IMR-90 (cell line): ENCODE measurements around the gene PTGES. TPM values are rescaled to one million over a fixed set of nuclear protein-coding genes. Genes with fewer than 3 reads are reported as not detected.

Experiments used
- ATAC-seq: fragments of 200-7000 bp; cut with Tn5 transposase; 2 replicates; pipeline ENCODE4 v1.9.1; 2020; ENCODE audit warnings: low read depth, mild to moderate bottlenecking, moderate library complexity
- BruUV-seq: library from RNA; stranded (reverse); fragments of 400-500 nt; replicated peaks from 2 replicates; lab custom pipeline; 2021; lab: Mats Ljungman, UMichigan
- CTCF ChIA-PET: fragments of 300-600 bp; formaldehyde crosslinking; extraction: SDS; loops from one replicate; lab custom pipeline; 2021; ENCODE audit warnings: antibody characterized with exemption; lab: Yijun Ruan, JAX
- POLR2A ChIA-PET: fragments of 300-600 bp; sonication (Branson Sonifier 250); formaldehyde crosslinking; loops from one replicate; lab custom pipeline; 2022; ENCODE audit warnings: antibody characterized with exemption; ENCODE audit not compliant: unreplicated experiment; lab: Charles Lee
- DNase-seq: peaks from one replicate; pipeline ENCODE4 v3.0.0; 2013
- H2AFZ ChIP-seq: replicated peaks from 2 replicates; pipeline ENCODE3; 2013; ENCODE audit warnings: low read length, mild to moderate bottlenecking; ENCODE audit not compliant: poor library complexity
- H2AK5ac ChIP-seq: 2 replicates; pipeline ENCODE4 v1.6.1; 2013; ENCODE audit warnings: low read depth, low read length, inconsistent platforms
- H2AK9ac ChIP-seq: replicated peaks from 2 replicates; pipeline ENCODE3; 2013; ENCODE audit warnings: mild to moderate bottlenecking, low read depth, low read length, moderate library complexity; ENCODE audit not compliant: poor library complexity
- H2BK120ac ChIP-seq: 2 replicates; pipeline ENCODE4 v1.6.1; 2013; ENCODE audit warnings: low read depth, low read length, inconsistent platforms
- H2BK15ac ChIP-seq: 3 replicates; pipeline ENCODE4 v1.6.1; 2013; ENCODE audit warnings: low read depth, low read length, inconsistent platforms
- H2BK20ac ChIP-seq: 2 replicates; pipeline ENCODE4 v1.6.1; 2013; ENCODE audit warnings: low read depth, mild to moderate bottlenecking, inconsistent platforms, low read length, moderate library complexity
- H2BK5ac ChIP-seq: 2 replicates; pipeline ENCODE4 v1.6.1; 2013; ENCODE audit warnings: mild to moderate bottlenecking, low read depth, low read length, inconsistent platforms; ENCODE audit not compliant: poor library complexity, severe bottlenecking
- H3K14ac ChIP-seq: replicated peaks from 2 replicates; pipeline ENCODE4 v1.6.1; 2013; ENCODE audit warnings: low read depth, low read length, inconsistent platforms
- H3K18ac ChIP-seq: 2 replicates; pipeline ENCODE4 v1.6.1; 2013; ENCODE audit warnings: low read depth, low read length, control low read depth
- H3K23ac ChIP-seq: 2 replicates; pipeline ENCODE4 v1.6.1; 2013; ENCODE audit warnings: low read depth, low read length, inconsistent platforms
- H3K27ac ChIP-seq: 2 replicates; pipeline ENCODE4 v1.5.1; 2013; ENCODE audit warnings: mild to moderate bottlenecking, control low read depth, low read length; ENCODE audit not compliant: insufficient read depth
- H3K27me3 ChIP-seq: 2 replicates; pipeline ENCODE4 v1.6.1; 2013; ENCODE audit warnings: low read length; ENCODE audit not compliant: control insufficient read depth, insufficient read depth
- H3K36me3 ChIP-seq: 2 replicates; pipeline ENCODE4 v1.6.1; 2013; ENCODE audit warnings: low read length, mixed read lengths; ENCODE audit not compliant: control insufficient read depth, insufficient read depth
- H3K4ac ChIP-seq: 2 replicates; pipeline ENCODE4 v1.6.1; 2013; ENCODE audit warnings: low read depth, low read length, inconsistent platforms
- H3K4me1 ChIP-seq: 2 replicates; pipeline ENCODE4 v1.6.1; 2013; ENCODE audit warnings: low read length, mixed read lengths; ENCODE audit not compliant: control insufficient read depth, insufficient read depth
- H3K4me2 ChIP-seq: 2 replicates; pipeline ENCODE4 v1.6.1; 2013; ENCODE audit warnings: low read depth, mild to moderate bottlenecking, control low read depth, low read length, moderate library complexity
- H3K4me3 ChIP-seq: 2 replicates; pipeline ENCODE4 v1.5.1; 2013; ENCODE audit warnings: low read depth, mild to moderate bottlenecking, control low read depth, low read length, moderate library complexity; ENCODE audit not compliant: insufficient read depth
- H3K56ac ChIP-seq: 2 replicates; pipeline ENCODE4 v1.6.1; 2013; ENCODE audit warnings: low read length, inconsistent platforms; ENCODE audit not compliant: insufficient read depth; ENCODE audit errors: extremely low read depth
- H3K79me1 ChIP-seq, 2 experiments: 2 replicates each; pipeline ENCODE4 v1.6.1; 2013; ENCODE audit warnings: low read length in 2 of 2, inconsistent platforms in 1 of 2, low read depth in 1 of 2
- H3K9ac ChIP-seq: 2 replicates; pipeline ENCODE4 v1.6.1; 2013; ENCODE audit warnings: low read depth, low read length, control low read depth
- H3K9me1 ChIP-seq: 2 replicates; pipeline ENCODE4 v1.6.1; 2013; ENCODE audit warnings: low read length, inconsistent platforms; ENCODE audit not compliant: insufficient read depth
- H3K9me3 ChIP-seq: 2 replicates; pipeline ENCODE4 v1.6.1; 2013; ENCODE audit warnings: low read length; ENCODE audit not compliant: control insufficient read depth, insufficient read depth
- H4K20me1 ChIP-seq: 2 replicates; pipeline ENCODE4 v1.6.1; 2013; ENCODE audit warnings: low read length, inconsistent platforms; ENCODE audit not compliant: insufficient read depth
- H4K5ac ChIP-seq: 2 replicates; pipeline ENCODE4 v1.6.1; 2013; ENCODE audit warnings: mild to moderate bottlenecking, low read depth, low read length, control low read depth
- H4K8ac ChIP-seq, 2 experiments: 2 replicates each; pipeline ENCODE4 v1.6.1; 2013; ENCODE audit warnings: low read depth in 2 of 2, low read length in 2 of 2, control low read depth in 1 of 2, inconsistent platforms in 1 of 2
- H4K91ac ChIP-seq: 2 replicates; pipeline ENCODE4 v1.6.1; 2013; ENCODE audit warnings: low read depth, low read length, inconsistent platforms; ENCODE audit not compliant: insufficient read depth
- BHLHE40 ChIP-seq: fragments of 150-350 bp; IDR thresholded peaks from 2 replicates; pipeline ENCODE4 v1.6.1; 2016; ENCODE audit warnings: mild to moderate bottlenecking, low read depth, low read length
- CHD1 ChIP-seq: IDR thresholded peaks from 2 replicates; pipeline ENCODE4 v1.6.1; 2012; ENCODE audit warnings: low read depth, low read length, improper control_type of control experiment
- FOS ChIP-seq: fragments of 150-350 bp; IDR thresholded peaks from 2 replicates; pipeline ENCODE4 v1.6.1; 2016; ENCODE audit warnings: low read depth, low read length
- MAZ ChIP-seq: IDR thresholded peaks from 2 replicates; pipeline ENCODE4 v1.6.1; 2012; ENCODE audit warnings: low read depth, mild to moderate bottlenecking, low read length, improper control_type of control experiment, moderate library complexity, borderline replicate concordance
- MXI1 ChIP-seq: IDR thresholded peaks from 2 replicates; pipeline ENCODE4 v1.6.1; 2012; ENCODE audit warnings: low read depth, mild to moderate bottlenecking, low read length, moderate library complexity, borderline replicate concordance
- NFE2L2 ChIP-seq: fragments of 150-350 bp; IDR thresholded peaks from 2 replicates; pipeline ENCODE4 v1.6.1; 2016; ENCODE audit warnings: low read depth, mild to moderate bottlenecking, low read length
- POLR2A ChIP-seq: IDR thresholded peaks from 2 replicates; pipeline ENCODE4 v1.6.1; 2012; ENCODE audit warnings: mild to moderate bottlenecking, low read depth, low read length
- RAD21 ChIP-seq: IDR thresholded peaks from 2 replicates; pipeline ENCODE4 v1.6.1; 2012; ENCODE audit warnings: low read length, improper control_type of control experiment
- RCOR1 ChIP-seq: IDR thresholded peaks from 2 replicates; pipeline ENCODE4 v1.6.1; 2012; ENCODE audit warnings: mild to moderate bottlenecking, low read length, improper control_type of control experiment; ENCODE audit not compliant: insufficient replicate concordance
- WGBS, 2 experiments: methylation state at CpG; one replicate each; pipeline versions ENCODE4 v1.1.5 to v1.1.7; 2013; ENCODE audit warnings: missing lambda C conversion rate in 2 of 2; ENCODE audit not compliant: insufficient read length in 1 of 2; ENCODE audit errors: extremely low coverage in 2 of 2; 5-methylcytosine and 5-hydroxymethylcytosine counted together
- dilution Hi-C: fragments of 300-500 bp; cut with HindIII; formaldehyde crosslinking; loops from one replicate; pipeline ENCODE4 v1.14.3; 2018; ENCODE audit warnings: low sequenced_read_pairs; ENCODE audit not compliant: unreplicated experiment
- in situ Hi-C: fragments of 300-500 bp; cut with MboI; formaldehyde crosslinking; loops from 3 replicates; pipeline ENCODE4 v1.14.3; 2019; ENCODE audit warnings: low sequenced_read_pairs, inconsistent platforms, mixed read lengths
- intact Hi-C: fragments of 100-400 bp; cut with micrococcal nuclease; formaldehyde crosslinking; loops from 2 replicates; pipeline ENCODE4 v1.10.0; 2022
- polyA plus RNA-seq, 3 experiments: library from polyadenylated mRNA; depleted of rRNA; stranded (reverse); fragments of >200 nt; gene quantifications; 2 replicates each; pipeline ENCODE4 v1.2.3, GENCODE V29; 2012; ENCODE audit warnings: low replicate concordance in 1 of 3
- total RNA-seq: library from RNA; depleted of rRNA; stranded (reverse); fragments of >200 nt; gene quantifications from 2 replicates; pipeline ENCODE4 v1.2.3, GENCODE V29; 2012
- TF ChIP-seq, protein P1 (sequence below): conservative IDR thresholded peaks from 2 replicates; pipeline ENCODE4 v1.5.1; 2012; ENCODE audit warnings: mild to moderate bottlenecking, low read depth, low read length, improper control_type of control experiment
- TF ChIP-seq, protein P2 (sequence below): fragments of 150-350 bp; IDR thresholded peaks from 2 replicates; pipeline ENCODE4 v1.6.1; 2017; ENCODE audit warnings: mild to moderate bottlenecking, antibody characterized with exemption, low read length, low read depth

PTGES gene
- total and polyA plus RNA-seq, 2 of the 4 experiments (the other 2 are of a cell fraction): 3.2 to 6.3 TPM

DNA sequence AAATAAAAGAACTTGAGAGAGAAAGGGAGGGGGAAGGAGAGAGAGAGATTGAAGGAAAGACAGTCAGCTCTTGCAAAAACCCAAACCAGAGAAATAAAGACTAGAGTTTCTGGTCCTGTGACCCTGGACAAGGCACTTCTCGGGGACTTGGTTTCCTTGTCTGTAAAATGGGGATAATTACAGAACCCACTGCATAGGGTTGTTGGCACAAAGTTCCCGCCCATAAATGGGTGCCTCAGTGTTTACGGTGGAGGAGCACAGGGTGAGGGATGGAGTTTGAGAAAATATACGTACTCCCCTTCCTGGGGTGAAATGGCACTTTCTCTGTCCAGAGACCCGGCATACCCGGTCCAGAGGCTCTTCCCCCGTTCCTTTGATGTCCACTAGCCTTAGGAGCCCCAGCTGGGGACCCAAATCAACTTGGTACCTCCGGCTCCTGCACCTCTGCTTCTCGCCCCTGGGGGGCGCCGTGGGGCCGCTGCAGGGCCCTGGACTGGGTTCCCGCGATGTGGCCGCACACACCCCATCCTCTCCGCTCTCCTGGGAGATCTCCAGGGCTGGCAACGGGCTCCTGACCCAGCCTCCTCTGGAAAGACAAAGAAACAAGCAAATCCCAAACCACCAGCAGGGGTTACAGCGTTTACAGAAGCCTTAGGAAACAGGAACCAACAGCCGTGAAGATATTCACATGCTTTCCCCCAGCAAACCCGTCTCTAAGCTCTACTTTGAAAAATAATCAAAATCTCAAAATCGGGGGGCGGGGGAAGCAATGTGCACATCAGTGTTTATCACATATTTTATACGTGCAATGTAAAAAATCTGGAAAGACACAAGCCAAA, 26.3 kb downstream of the PTGES start (continued):
- no peak for TF ChIP-seq NFE2L2
- no peak for TF ChIP-seq CHD1
- TF ChIP-seq RCOR1: no peak
- peak; percentile 77 for TF ChIP-seq RAD21

DNA sequence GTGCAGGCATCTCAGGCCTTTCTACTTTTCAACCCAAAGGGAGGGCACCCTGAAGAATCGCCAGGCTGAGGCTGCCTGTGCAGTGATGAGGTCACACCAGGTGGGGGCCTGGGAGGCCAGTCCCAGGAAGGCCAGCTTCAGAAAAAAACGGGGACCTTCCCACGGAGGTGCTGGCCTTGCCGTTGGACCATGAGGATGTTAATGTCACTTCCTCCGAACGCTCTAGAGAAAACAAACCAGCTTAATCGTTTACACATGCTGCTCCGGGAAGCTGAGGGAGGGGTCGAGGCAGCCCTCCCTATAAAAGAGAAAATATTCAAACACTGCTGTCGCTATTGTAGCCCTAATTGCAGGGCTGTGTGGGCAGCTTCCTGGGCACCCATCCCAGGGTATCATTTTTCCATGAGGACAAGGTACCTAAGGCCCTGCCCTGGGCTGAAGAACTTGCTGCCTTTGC, 27.0 kb downstream of the PTGES start:
- Histone ChIP-seq H2BK5ac (peak overlapping the region; percentile 21), H4K5ac (no peak overlapping the region; the same call in 1 of the 2 replicates), H3K4me3 (no peak overlapping the region), H2AK9ac (no peak overlapping the region), H2AFZ (peak overlapping the region; percentile 16), H3K56ac (no peak overlapping the region), H3K9ac (no peak overlapping the region; the same call in 1 of the 2 replicates), H3K14ac (peak overlapping the region; percentile 54; the same call in 1 of the 2 replicates), H3K27ac (peak overlapping the region; percentile 62), H3K79me1 (peaks cover 0 to 2% of the 10 kb centered on the region in 2 experiments; a peak in 2 of 4 replicates), H3K9me3 (no peaks in the 10 kb centered on the region), H3K9me1 (peaks cover 13% of the 10 kb centered on the region), H3K4ac (peak overlapping the region; percentile 82), H4K20me1 (no peaks in the 10 kb centered on the region; the same call in 1 of the 2 replicates), H3K27me3 (no peaks in the 10 kb centered on the region), H3K4me2 (no peak overlapping the region), H4K8ac (peak overlapping the region in 1 of 2 experiments; percentile 54; a peak in 3 of 4 replicates), H3K4me1 (peaks cover 8% of the 10 kb centered on the region; the same call in 1 of the 2 replicates), H2BK20ac (no peak overlapping the region), H3K36me3 (peaks cover 21% of the 10 kb centered on the region), H2AK5ac (peak overlapping the region; percentile 83; the same call in 1 of the 2 replicates), H2BK15ac (no peak overlapping the region), H3K18ac (no peak overlapping the region; the same call in 1 of the 2 replicates), H2BK120ac (peak overlapping the region; percentile 83), H4K91ac (no peak overlapping the region), H3K23ac (peak overlapping the region; percentile 89; the same call in 1 of the 2 replicates)
- in situ Hi-C loops: no loop called here
- BruUV-seq: no TSS peak
- peak; percentile 58 for DNase-seq
- intact Hi-C loops: loop anchor here (1.0 kb wide), 1 partner anchor 84 kb away; the partner anchor contains the start of gene ASB6
- 10% methylated on average over 4 of the region's 10 CpGs; no CpG with 5 or more reads in 1 of the 2 experiments for WGBS, 2 experiments
- dilution Hi-C loops: no loop called here
- CTCF ChIA-PET: interaction anchor here (0.6 to 4.9 kb wide), 10 partner anchors 8 to 83 kb away, joined by 3 to 13 read pairs (median 6); no protein-coding TSS in a partner anchor
- ATAC-seq: peak; percentile 31
- POLR2A ChIA-PET: no interaction called here
- no peak for TF ChIP-seq MXI1
- TF ChIP-seq POLR2A: no peak
- TF ChIP-seq, protein P1, sequence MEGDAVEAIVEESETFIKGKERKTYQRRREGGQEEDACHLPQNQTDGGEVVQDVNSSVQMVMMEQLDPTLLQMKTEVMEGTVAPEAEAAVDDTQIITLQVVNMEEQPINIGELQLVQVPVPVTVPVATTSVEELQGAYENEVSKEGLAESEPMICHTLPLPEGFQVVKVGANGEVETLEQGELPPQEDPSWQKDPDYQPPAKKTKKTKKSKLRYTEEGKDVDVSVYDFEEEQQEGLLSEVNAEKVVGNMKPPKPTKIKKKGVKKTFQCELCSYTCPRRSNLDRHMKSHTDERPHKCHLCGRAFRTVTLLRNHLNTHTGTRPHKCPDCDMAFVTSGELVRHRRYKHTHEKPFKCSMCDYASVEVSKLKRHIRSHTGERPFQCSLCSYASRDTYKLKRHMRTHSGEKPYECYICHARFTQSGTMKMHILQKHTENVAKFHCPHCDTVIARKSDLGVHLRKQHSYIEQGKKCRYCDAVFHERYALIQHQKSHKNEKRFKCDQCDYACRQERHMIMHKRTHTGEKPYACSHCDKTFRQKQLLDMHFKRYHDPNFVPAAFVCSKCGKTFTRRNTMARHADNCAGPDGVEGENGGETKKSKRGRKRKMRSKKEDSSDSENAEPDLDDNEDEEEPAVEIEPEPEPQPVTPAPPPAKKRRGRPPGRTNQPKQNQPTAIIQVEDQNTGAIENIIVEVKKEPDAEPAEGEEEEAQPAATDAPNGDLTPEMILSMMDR: 0 out of 2 replicates have a peak, but pooled peaks have one; percentile 2
- TF ChIP-seq MAZ: 0 out of 2 replicates have a peak, but pooled peaks have one; percentile 9
- no peak for TF ChIP-seq FOS
- TF ChIP-seq, protein P2, sequence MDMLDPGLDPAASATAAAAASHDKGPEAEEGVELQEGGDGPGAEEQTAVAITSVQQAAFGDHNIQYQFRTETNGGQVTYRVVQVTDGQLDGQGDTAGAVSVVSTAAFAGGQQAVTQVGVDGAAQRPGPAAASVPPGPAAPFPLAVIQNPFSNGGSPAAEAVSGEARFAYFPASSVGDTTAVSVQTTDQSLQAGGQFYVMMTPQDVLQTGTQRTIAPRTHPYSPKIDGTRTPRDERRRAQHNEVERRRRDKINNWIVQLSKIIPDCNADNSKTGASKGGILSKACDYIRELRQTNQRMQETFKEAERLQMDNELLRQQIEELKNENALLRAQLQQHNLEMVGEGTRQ: no peak
- no peak for TF ChIP-seq NFE2L2
- no peak for TF ChIP-seq BHLHE40
